SK-N-SH treated with all-trans-retinoic acid at 6 μM for 48 hours (cell line): ENCODE results near the gene FYN.

Experiments
- ATAC-seq: fragments of 200-7000 bp; cut with Tn5 transposase; 3 replicates; pipeline ENCODE4 v1.9.1; 2020; ENCODE audit warnings: mild to moderate bottlenecking, moderate library complexity
- ARNTL ChIP-seq: fragments of 450-650 bp; formaldehyde crosslinking; IDR thresholded peaks from 2 replicates; pipeline ENCODE4 v1.5.0; 2020; ENCODE audit warnings: low read depth, mild to moderate bottlenecking, moderate library complexity, borderline replicate concordance
- BACH2 ChIP-seq: fragments of 250-450 bp; sonication (Bioruptor Pico); IDR thresholded peaks from 2 replicates; pipeline ENCODE4 v1.9.0; 2021; ENCODE audit warnings: mild to moderate bottlenecking, borderline replicate concordance
- CSDC2 ChIP-seq: fragments of 250-450 bp; sonication (Bioruptor Pico); IDR thresholded peaks from 2 replicates; pipeline ENCODE4 v1.5.0; 2020; ENCODE audit warnings: mild to moderate bottlenecking, moderate library complexity
- CSRNP3 ChIP-seq: fragments of 250-450 bp; sonication (Bioruptor Pico); IDR thresholded peaks from 2 replicates; pipeline ENCODE4 v1.5.1; 2021; ENCODE audit warnings: mild to moderate bottlenecking, moderate library complexity
- ESRRG ChIP-seq: fragments of 250-450 bp; sonication (Bioruptor Pico); IDR thresholded peaks from 2 replicates; pipeline ENCODE4 v1.6.1; 2021; ENCODE audit warnings: mild to moderate bottlenecking
- GLIS3 ChIP-seq: fragments of 250-450 bp; sonication (Bioruptor Pico); IDR thresholded peaks from 2 replicates; pipeline ENCODE4 v1.5.0; 2020; ENCODE audit warnings: mild to moderate bottlenecking, moderate library complexity
- ISL1 ChIP-seq: fragments of 250-450 bp; sonication (Bioruptor Pico); IDR thresholded peaks from 2 replicates; pipeline ENCODE4 v2.1.2; 2022; ENCODE audit warnings: mild to moderate bottlenecking, moderate library complexity
- OSR1 ChIP-seq: fragments of 250-450 bp; sonication (Bioruptor Pico); IDR thresholded peaks from 2 replicates; pipeline ENCODE4 v1.8.0; 2022; ENCODE audit warnings: moderate library complexity, mild to moderate bottlenecking, inconsistent platforms
- PATZ1 ChIP-seq: fragments of 250-450 bp; sonication (Bioruptor Pico); IDR thresholded peaks from 2 replicates; pipeline ENCODE4 v1.8.0; 2020; ENCODE audit warnings: mild to moderate bottlenecking, moderate library complexity, borderline replicate concordance
- POU6F1 ChIP-seq: fragments of 250-450 bp; sonication (Bioruptor Pico); IDR thresholded peaks from 2 replicates; pipeline ENCODE4 v1.8.0; 2021; ENCODE audit warnings: low read depth, mild to moderate bottlenecking, moderate library complexity, borderline replicate concordance
- PPARA ChIP-seq: fragments of 250-450 bp; sonication (Bioruptor Pico); IDR thresholded peaks from 2 replicates; pipeline ENCODE4 v1.5.0; 2020; ENCODE audit warnings: mild to moderate bottlenecking, borderline replicate concordance
- SNAI2 ChIP-seq: fragments of 250-450 bp; sonication (Bioruptor Pico); IDR thresholded peaks from 2 replicates; pipeline ENCODE4 v1.5.0; 2020; ENCODE audit warnings: mild to moderate bottlenecking, moderate library complexity
- TOX ChIP-seq: fragments of 250-450 bp; sonication (Bioruptor Pico); IDR thresholded peaks from 2 replicates; pipeline ENCODE4 v1.8.0; 2021; ENCODE audit warnings: mild to moderate bottlenecking, moderate library complexity, borderline replicate concordance
- TSHZ2 ChIP-seq: fragments of 250-450 bp; sonication (Bioruptor Pico); IDR thresholded peaks from 2 replicates; pipeline ENCODE4 v1.5.0; 2020; ENCODE audit warnings: mild to moderate bottlenecking, moderate library complexity
- ZC3H10 ChIP-seq: fragments of 250-450 bp; sonication (Bioruptor Pico); IDR thresholded peaks from 2 replicates; pipeline ENCODE4 v1.5.1; 2021; ENCODE audit warnings: mild to moderate bottlenecking, moderate library complexity
- ZFP3 ChIP-seq: fragments of 250-450 bp; sonication (Bioruptor Pico); IDR thresholded peaks from 2 replicates; pipeline ENCODE4 v1.5.0; 2020; ENCODE audit warnings: mild to moderate bottlenecking, moderate library complexity
- ZFP30 ChIP-seq: fragments of 450-650 bp; formaldehyde crosslinking; IDR thresholded peaks from 2 replicates; pipeline ENCODE4 v1.5.0; 2022; ENCODE audit warnings: mild to moderate bottlenecking, moderate library complexity
- ZNF565 ChIP-seq: fragments of 450-650 bp; formaldehyde crosslinking; conservative IDR thresholded peaks from 2 replicates; pipeline ENCODE4 v1.5.0; 2020; ENCODE audit warnings: low read depth, mild to moderate bottlenecking, moderate library complexity
- ZNF70 ChIP-seq: fragments of 450-650 bp; formaldehyde crosslinking; IDR thresholded peaks from 2 replicates; pipeline ENCODE4 v1.5.0; 2020; ENCODE audit warnings: mild to moderate bottlenecking, moderate library complexity
- ZNF8 ChIP-seq: fragments of 450-650 bp; formaldehyde crosslinking; IDR thresholded peaks from 2 replicates; pipeline ENCODE4 v1.5.0; 2020; ENCODE audit warnings: mild to moderate bottlenecking, moderate library complexity

FYN gene

GRCh38 chr6:111800259-111800765, 72.9 kb downstream of the FYN start:
- TF ChIP-seq ZNF70 (CRISPR knock-in tag) (no peak), ZNF565 (no peak), ZC3H10 (CRISPR knock-in tag) (no peak), SNAI2 (CRISPR knock-in tag) (no peak), CSRNP3 (CRISPR knock-in tag) (no peak), ZFP3 (CRISPR knock-in tag) (no peak), POU6F1 (no peak), OSR1 (CRISPR knock-in tag) (no peak), BACH2 (CRISPR knock-in tag) (no peak), PATZ1 (CRISPR knock-in tag) (no peak), ZFP30 (no peak), GLIS3 (CRISPR knock-in tag) (no peak), ZNF8 (no peak), TOX (no peak)
- TF ChIP-seq, all 23 proteins: peak for 0
- no peak for ATAC-seq

GRCh38 chr6:111799576-111800258, 73.5 kb downstream of the FYN start:
- TF ChIP-seq ESRRG (CRISPR knock-in tag): no peak
- no peak for TF ChIP-seq ZNF70 (CRISPR knock-in tag)
- no peak for TF ChIP-seq CSRNP3 (CRISPR knock-in tag)
- no peak for TF ChIP-seq ZFP3 (CRISPR knock-in tag)
- no peak for TF ChIP-seq SNAI2 (CRISPR knock-in tag)
- no peak for TF ChIP-seq ARNTL (CRISPR knock-in tag)
- TF ChIP-seq ISL1: no peak
- TF ChIP-seq ZFP30: no peak
- TF ChIP-seq ZC3H10 (CRISPR knock-in tag): no peak
- TF ChIP-seq TSHZ2: no peak
- no peak for TF ChIP-seq ZNF8
- no peak for TF ChIP-seq CSDC2
- TF ChIP-seq BACH2 (CRISPR knock-in tag): no peak
- TF ChIP-seq PPARA: no peak
- no peak for TF ChIP-seq TOX
- ATAC-seq: no peak; the same call in none of the 3 replicates

GRCh38 chr6:111798281-111798725, 74.9 kb downstream of the FYN start:
- TF ChIP-seq GLIS3 (CRISPR knock-in tag) (no peak), ISL1 (no peak), OSR1 (CRISPR knock-in tag) (no peak), ZNF8 (no peak), BACH2 (CRISPR knock-in tag) (no peak), PATZ1 (CRISPR knock-in tag) (no peak), TSHZ2 (no peak), ZNF70 (CRISPR knock-in tag) (no peak), ZC3H10 (CRISPR knock-in tag) (no peak), ESRRG (CRISPR knock-in tag) (no peak)
- no peak for ATAC-seq
